ENCODE measurements around the gene CRHR1.

GRCh38 chr17:45844695-45845375 is 60.7 kb downstream of the CRHR1 start, which contains the start of gene SPPL2C:
- TF ChIP-seq CTCF (IDR thresholded peaks at IDR 0.05; ENCODE audit: insufficient read depth, low read length) (no peak), POLR2AphosphoS5 (IDR thresholded peaks at IDR 0.05; ENCODE audit: low read depth) (no peak), REST (IDR thresholded peaks at IDR 0.05; ENCODE audit: insufficient replicate concordance, low read depth) (no peak), GABPA (IDR thresholded peaks at IDR 0.05; ENCODE audit: low read depth) (no peak)

Measured in HL-60 (cell line).